Measurements from ENCODE around the gene RXRA.

Gene RXRA

GRCh38 chr9:134433101-134433500 lies 106.8 kb downstream of the RXRA start:
- DNase-seq (ENCODE audit: low read depth in 3 of 3), result no peak

- no peak for DNase-seq (ENCODE audit: low read depth in 3 of 3)
These were observed 107.9 kb downstream of the RXRA start for GRCh38 chr9:134433909-134434882.

- DNase-seq (ENCODE audit: low read depth in 3 of 3), result no peak
These were observed 108.7 kb downstream of the RXRA start for GRCh38 chr9:134434894-134435506.

DNA sequence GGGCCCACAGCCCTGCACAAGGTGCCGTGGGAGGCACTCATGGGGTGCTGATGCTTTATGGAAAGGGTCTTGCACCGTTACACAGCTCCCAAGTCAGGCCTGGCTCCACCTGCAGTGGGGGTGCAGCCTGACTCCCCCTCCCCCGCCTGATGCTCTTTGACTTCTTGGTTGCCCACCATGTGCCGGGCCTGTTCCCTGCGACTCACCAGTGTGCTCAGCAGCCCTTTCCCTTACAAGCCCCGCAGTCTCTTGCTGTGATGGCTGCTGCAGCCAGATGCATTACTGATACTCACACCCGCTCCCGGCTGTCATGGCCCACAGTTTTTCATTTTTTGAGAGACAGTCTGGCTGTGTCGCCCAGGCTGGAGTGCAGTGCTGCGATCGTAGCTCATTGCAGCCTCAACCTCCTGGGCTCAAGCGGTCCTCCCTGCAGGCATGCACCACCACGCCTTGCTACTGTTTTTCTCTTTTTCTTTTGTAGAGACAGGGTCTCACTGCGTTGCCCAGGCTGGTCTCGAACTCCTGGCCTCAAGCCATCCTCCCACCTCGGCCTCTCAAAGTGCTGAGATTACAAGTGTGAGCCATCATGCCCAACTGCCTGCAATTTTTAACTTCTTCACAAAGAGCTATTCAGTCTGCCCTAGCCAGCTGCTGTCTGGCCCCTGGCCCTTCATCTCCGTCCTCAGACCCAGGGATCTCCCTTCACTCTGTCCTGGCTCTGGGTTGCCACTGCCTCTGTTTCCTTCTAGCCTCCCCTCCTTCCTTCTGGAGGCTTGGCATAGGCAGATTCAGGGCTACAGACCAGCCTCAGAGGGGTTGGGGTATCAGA lies 109.5 kb downstream of the RXRA start:
- no peak for DNase-seq (ENCODE audit: low read depth in 3 of 3)

- no peak for DNase-seq (ENCODE audit: low read depth in 3 of 3)
These were observed 110.1 kb downstream of the RXRA start for GRCh38 chr9:134436379-134436762.

GRCh38 chr9:134436911-134437310 lies 110.7 kb downstream of the RXRA start:
- DNase-seq (ENCODE audit: low read depth in 3 of 3), result no peak

GRCh38 chr9:134437403-134438194 lies 111.3 kb downstream of the RXRA start:
- no peak for DNase-seq (ENCODE audit: low read depth in 3 of 3)

DNA sequence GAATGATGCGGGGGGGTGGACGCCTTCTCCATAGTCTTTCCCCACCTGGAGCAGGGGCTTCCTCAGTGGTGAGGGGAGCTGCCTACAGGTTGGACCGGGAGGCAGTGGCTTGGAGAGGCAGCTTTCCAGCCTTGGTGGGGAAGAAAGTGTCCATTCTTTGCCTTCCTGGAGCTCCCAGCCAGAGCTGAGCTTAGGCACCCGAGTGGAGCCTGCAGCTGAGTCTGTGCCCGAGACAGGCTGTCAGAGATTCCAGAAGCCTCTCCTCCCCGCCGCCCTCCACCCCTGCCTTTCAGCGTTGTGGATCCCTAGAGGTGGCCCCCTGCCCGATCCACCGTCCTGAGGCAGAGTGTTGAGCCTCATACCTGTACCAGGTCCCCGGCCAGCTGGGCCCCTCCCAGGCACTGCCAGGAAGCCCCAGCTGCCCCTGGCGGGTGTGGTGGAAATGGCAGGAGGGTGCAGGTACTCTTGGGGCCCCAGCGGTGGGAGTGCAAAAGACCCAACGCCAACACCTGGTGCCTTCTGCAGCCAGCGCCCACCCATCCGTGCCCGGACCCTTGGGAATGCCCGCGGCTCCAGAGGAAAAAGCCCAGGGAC lies 112.0 kb downstream of the RXRA start:
- no peak for DNase-seq (ENCODE audit: low read depth in 3 of 3)

GRCh38 chr9:134439368-134439784 lies 113.1 kb downstream of the RXRA start:
- no peak for DNase-seq (ENCODE audit: low read depth in 3 of 3)

GRCh38 chr9:134440636-134441226 lies 114.5 kb downstream of the RXRA start:
- DNase-seq (ENCODE audit: low read depth in 3 of 3), result no peak

- DNase-seq (ENCODE audit: low read depth in 3 of 3), result no peak
These were observed 115.2 kb downstream of the RXRA start for GRCh38 chr9:134441227-134442084.

DNA sequence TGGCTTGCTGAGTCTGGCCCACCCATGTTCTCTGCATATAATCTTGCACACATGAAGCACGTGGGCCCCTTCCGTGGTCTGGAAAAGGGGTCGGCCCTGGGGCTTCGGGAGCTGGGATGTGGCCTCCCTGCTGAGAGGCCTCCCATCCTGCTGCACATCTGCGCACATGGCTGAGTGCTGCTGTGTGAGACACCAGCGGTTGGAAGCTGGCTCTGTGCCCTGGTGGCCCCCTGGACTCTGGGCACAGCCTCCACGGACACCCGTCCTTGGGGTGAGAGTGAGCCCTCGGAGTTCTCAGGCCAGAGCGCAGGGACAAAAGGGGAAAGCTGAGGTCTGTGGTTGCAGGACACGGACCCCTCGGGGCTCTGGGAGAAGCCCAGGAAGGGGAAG lies 115.8 kb downstream of the RXRA start:
- DNase-seq (ENCODE audit: low read depth in 3 of 3), result no peak

GRCh38 chr9:134442486-134443173 lies 116.4 kb downstream of the RXRA start:
- no peak for DNase-seq (ENCODE audit: low read depth in 3 of 3)

DNA sequence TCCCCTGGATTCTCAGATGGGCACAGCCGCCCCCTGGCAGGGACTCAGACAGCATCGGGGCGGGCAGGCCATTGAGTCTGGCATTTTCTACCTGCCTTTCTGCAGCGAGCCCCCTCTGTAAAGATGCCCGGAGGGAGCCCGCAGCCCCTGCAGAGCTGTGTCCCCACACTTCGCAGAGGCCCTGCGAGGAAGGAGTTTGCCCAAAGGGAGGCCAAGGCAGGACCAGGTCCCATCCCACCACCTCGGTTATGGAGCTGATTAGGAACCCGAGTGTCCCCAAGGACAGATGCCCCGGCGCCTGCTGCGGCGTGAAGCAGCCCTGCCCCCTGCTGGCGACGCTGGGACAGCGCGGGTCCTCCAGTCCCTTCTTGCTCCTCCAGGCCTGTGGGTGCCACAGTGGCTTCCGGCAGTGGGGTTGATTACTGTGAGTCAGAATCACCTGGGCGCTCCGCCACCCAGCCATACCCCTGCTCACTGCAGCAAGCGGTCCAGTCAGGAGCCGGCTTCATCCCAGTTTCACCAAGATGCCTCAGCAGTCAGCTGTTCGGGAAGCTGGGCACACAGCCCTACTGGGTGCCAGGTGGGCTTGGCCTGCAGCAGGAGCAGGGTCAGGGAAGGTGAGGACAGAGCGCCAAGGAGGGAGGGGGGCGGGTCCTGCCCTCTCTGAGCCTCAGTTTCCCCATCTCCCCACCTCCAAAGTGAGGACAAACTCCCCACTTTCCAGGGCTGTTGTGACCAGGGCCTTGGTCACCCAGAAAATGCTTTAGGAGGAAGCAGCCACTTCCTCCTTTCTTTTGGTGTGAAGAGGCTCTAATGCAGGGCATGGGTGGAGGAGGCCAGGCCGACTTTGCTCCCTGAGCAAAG lies 117.2 kb downstream of the RXRA start:
- peak; percentile 72 to 84 (median 77) for DNase-seq (ENCODE audit: low read depth in 3 of 3)

GRCh38 chr9:134444038-134444315 lies 117.7 kb downstream of the RXRA start:
- DNase-seq (ENCODE audit: low read depth in 3 of 3), result no peak

DNA sequence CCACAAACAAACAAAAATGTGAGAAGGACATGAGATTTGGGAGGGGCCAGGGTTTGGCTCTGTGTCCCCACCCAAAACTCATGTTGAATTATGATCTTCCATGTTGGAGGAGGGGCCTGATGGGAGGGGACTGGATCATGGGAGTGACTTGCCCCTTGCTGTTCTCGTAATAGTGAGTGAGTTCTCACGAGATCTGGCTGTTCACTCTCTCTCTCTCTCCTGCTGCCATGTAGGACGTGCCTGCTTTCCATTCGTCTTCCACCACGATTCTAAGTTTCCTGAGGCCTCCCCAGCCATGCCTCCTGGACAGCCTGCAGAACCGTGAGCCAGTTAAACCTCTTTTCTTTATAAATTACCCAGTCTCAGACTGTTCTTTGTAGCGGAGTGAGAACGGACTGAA lies 118.7 kb downstream of the RXRA start:
- DNase-seq (ENCODE audit: low read depth in 3 of 3), result no peak

DNA sequence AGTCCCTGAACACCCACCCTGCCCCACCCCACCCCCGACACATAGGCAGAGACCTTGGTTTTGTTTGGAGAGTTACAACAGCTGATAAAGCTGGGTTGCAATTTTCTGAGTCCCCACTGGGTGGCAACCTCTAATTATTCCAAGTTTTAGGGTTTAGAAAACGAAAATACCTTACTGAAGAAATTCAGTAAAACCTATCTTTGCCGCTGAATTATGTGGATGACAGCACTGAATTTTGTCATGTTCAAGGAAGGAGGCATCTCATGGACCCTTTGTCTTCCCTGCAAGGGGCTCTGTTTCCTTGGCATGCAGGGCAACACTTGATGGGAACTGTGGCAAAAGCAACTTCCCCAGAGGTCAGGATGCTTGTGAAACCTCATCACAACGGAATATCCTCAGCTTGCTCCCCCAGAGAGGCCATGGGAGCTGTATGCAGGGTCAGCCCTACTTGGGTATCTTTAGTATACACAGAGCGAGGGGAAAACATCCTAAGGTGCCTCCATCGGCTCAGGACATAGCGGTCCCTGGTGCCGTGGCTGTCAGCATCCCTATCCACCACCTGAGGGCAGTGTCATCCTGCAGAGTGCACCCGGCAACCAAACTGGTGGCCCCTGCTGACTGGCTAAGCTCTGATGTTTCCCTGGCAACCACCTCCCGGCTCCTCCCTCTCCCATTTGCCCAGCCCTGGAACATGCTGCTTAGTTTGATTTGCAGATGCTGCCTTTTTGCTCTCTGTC lies 123.1 kb downstream of the RXRA start:
- peak; percentile 48 to 77 (median 65) for DNase-seq (ENCODE audit: low read depth in 3 of 3)
